HS-5 (cell line): Measurements from ENCODE around the gene FSIP2.

ENCODE experiments used
- DNase-seq: peaks from one replicate; pipeline ENCODE4 v3.0.0-alpha.2; 2012; ENCODE audit warnings: low read depth

Gene FSIP2, protein sequence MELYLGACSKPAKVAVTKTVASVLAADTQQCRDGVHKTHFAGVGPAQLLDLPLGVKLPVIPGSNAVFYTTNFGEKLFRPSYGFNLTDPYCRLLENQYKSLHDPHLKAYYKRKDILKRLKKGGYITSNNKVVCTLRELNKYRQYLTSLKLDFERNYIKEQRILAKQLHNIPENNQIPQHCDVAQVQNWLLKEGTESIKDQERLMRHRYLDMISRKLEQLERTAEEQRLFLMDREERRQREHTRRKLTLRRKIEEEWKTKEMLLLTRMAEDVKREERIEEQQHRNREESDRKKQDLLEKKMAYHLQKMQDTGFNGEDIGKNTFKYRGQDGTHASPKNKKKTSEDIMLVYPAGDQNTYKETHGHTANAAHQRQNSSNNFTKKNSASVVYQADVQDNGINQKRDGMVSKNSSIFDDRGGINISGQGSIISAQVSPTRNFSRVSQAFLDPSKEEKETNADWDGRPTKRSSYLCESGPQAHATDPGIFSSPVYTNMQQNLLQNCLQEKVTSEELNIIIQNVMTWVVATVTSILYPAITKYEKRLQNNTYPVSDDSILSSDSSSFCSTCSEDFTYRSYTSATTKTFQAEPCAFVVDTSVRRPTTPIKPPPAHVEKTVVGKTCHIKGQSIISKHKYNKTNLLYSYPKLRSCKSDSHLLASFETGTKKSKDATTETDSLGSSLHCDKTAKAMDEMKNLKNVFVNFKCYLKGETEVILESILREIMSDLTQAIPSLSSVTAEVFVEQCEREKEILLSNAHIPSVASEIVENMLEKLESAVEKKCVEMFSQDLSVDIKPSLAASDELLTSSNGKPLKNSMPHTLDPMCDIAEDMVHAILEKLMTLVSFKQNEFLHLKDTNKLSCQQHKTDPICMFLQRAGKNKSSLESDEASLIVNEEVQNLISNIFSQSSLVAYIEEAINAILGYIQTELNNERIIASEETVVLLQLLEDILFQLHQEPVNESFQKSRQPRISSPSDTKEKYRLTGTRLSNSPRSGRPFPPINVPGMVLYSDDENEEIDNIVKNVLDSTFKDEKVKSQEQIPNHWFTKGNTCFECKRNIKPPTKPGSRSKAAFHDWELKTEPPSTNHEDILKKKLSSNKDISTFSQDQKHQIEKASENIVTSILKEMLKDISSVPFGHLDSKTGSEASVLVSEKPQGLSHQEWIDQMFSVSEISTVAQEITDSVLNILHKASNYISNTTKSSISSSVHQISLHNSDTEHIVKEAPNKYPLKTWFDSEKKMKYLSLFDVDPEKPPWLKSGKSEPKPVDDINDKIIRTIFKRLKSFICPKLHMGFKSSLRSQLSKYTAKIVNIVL (N-terminal part only)

DNA sequence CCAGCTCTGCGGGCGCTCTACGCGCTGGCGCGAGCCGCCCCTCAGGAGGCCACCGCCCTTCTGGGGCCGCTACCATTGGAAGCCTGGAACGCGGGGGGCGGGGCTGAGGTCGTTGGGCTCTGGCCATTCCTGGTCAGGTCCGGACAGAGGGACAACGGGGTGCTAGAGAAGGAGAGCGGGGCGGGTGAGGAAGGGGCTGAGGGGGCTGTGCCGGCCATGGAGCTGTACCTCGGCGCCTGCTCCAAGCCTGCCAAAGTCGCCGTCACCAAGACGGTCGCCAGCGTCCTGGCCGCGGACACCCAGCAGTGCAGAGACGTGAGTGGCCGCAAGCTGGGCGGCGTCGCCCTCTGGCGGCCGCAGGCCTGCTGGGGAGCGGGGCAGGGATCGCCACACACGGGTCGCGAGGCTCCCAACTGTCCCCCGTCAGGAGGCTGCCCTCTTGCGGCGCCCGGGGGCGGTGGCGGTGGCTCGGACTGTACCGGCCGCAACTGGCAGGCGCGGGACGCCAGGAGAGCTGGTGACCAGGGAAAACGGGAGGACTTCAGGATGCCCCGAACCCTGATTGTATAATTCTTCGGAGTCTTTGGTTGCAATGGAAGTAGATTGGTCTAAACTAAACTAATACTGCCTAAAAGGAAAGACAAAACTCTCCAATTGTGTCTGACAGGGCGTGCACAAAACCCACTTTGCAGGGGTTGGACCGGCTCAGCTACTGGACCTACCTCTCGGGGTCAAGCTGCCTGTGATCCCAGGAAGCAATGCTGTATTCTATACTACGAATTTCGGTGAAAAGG is at the start of gene FSIP2:
FSIP2 (plus strand) TSS at position 126 of the 794 bp plus-strand sequence; CDS start at position 217, 91 bp downstream.
- no peak for DNase-seq

DNA sequence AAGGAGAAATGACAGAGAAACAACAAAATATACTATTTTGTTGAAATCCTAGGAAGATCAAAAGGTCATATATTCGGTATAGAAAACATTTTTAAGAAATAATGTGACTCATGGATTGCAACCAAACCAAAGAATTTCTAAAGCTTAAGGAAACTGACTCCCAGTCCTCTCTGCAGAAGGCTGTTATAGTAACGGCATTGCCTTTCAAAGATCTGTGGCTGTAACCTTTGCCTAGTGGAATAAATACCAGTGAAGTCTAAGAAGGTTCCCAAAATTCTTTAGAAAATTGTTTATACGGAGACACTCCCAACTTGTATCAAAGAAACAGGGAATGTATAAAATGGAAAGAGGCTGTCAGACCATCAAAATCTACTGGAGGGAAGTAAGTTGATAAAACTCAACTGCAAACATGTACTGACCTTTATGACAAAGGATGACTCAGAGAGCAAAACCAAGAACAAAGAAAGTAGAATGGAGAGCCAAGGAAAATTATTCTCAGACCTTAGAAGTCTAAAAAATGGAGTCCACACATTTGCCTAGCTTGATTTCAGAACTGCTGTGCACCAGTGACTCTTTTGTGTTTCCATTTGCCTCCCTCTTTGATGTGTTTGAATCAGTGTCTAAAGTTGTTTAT is 48.6 kb upstream of the FSIP2 start:
- DNase-seq = no peak

DNA sequence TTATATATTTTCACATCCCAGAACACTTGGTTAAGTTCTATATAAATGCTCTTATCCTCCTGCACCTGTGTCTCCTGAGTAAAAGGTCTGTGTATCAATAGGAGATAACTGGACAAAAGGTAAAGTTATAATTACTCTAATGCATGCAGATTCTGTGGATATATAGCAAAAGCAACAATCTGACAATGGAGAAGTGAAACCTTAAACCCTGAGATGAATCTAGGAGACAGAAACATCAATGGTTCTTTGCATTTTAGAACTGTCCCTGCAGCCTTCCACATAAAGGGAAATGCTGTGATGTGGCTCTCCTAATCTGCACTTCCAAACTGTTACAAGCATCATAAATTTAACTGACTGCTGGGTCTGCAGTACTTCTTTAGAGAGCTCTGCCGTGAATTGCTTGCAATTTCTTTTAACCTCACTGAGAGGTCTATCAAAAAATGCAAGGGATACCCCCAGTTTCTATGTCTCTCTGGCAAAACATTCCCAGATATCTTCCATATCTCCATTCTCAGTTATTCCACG is 42.8 kb upstream of the FSIP2 start:
- no peak for DNase-seq

DNA sequence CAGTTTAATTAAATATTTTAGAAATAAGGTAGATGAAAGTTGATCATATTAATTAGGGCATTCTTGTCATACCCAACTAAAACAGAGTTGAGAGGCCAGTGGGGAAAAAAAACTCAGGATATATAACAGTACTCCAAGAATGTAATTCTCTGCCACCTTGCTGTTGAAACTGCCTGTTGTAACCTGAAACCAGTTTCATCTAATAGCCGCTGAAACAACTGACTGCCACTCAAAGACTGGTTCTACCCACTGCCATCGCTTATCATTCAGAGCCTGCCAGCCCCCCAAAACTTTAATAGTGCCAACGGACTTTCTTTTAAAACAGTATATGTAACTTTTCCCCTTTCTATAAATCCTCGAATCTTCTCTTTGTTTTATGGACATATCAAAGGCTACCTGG is 37.7 kb upstream of the FSIP2 start:
- no peak for DNase-seq

DNA sequence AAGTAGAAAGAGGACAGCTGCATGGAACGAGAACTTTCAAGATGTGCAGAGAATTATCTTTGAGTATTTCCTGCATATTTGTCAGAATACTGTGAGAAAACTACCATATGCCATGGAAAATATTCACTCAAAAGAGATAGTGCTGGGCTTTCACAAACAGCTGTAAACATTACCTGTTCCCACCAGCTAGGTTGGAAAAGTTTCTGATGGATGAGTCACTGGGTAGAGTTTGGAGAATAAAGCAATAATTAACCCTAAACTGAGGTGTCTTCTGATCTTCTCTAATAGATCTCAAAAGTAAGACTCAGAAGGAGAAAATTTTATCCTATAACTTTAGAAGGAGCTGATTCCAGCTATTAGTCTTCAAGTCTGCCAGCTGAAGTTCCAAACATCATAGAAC is 3.9 kb upstream of the FSIP2 start:
- no peak for DNase-seq

DNA sequence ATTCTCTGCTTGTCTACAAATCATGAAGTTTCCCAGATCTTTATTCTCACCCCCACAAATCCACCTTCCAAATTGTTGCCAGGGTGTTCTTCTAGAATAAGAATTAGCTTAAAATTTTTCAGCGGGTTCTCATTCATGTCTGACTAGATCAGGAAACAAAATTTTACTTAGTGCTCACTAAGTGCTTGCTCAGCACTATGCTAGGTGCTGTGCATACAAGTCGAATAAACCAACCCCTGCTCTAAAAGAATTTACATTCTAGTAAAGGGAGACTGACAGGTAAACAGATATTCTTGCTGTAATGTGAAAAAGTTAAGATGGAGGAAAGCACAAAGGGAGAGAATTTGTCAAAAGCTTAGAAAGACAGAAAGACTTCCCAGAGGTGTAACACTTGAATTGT is 2.4 kb upstream of the FSIP2 start:
- no peak for DNase-seq

DNA sequence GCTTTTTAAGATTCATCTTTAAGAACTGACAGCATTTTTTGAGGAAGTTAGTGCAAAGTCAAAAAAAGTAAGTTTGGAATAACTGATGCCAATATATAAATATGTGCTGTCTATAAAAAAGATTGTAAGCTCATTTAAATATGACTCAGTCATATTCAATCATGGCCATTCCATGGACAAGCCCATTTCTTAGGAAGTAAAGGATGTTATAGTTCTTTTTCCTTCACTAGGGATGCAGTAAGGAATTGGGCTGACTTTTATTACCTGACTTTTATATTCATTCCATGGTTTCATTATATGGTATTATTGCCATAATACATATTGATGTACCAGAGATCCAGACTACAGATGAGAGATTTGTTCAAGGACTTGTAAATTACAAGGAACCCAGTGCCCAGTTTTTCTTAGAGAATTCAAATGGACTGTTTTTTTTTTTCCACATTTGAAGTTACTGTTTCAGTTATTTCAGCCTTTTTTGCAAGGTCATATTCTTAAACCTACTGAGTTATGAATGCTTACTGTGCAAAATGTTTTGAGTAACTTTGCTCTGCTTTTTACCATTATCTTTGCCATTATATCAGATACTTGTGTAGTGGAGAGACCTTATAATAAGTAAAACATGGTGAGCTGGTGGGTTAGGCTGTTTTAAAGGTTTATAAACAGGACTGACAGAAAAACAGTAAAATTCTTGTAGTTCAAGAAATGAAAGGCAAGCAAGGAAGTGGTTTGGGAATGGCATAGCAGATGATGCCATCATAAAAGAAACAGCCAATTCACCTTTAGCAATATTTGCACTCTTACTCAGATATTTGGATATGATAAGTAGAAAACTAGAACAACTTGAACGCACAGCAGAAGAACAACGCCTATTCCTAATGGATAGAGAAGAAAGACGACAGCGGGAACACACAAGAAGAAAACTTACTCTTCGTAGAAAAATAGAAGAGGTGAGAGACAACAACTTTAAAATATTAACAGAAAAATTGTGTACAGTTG is 7.6 kb downstream of the FSIP2 start:
- DNase-seq = no peak

DNA sequence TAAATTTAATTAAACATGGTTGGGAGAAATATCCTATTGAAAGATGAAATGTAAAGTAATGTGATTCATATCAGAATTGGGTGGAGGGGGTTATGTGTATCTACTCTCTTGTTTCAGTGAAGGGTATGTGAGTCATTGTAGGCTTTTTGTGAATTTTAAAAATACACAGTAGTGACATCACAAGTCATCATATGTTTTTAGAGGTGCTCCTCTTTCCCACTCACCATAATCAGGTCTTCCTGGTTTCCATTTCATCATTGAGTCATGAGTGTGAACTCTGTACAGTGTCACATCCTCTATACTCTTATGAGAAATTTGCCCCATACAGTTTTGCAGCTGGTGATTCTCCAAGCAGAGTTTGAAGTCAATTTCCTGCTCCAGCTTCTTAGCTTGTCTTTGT is 18.8 kb downstream of the FSIP2 start:
- DNase-seq = peak; percentile 34

DNA sequence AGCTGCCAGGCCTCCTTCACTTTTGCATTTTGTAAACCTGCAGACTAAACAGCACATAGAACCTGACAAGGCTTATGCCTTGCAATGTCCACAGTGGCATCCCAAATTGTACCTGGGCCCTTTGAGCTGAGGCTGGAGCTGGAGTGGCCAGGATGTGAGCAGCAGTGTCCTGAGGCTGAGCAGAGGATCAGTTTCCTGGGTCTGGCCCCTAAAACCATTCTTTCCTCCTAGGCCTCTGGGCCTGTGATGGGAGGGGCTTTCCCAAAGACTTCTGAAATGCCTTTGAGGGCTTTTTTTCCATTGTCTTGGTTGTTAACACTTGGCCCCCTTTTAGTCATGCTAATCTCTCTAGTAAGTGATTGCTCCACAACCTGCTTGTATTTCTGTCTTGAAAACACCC is 32.8 kb downstream of the FSIP2 start:
- no peak for DNase-seq

DNA sequence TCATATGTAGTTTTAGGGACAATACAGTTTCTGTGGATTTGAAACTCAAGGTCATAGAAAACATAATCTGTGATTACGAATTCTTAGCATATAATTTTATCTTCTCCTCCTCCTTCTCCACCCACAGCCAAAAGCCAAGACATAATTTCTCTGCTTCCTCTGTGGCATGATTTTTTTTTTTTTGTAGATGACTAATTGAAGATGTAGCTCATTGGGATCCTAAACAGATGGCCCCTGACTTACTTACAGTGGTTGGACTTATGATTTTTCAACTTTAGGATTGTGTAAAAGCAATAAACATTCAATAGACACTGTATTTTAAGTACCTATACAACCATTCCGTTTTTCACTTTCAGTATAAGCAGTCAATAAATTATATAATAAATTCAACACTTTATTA is 42.3 kb downstream of the FSIP2 start:
- DNase-seq = peak; percentile 20

DNA sequence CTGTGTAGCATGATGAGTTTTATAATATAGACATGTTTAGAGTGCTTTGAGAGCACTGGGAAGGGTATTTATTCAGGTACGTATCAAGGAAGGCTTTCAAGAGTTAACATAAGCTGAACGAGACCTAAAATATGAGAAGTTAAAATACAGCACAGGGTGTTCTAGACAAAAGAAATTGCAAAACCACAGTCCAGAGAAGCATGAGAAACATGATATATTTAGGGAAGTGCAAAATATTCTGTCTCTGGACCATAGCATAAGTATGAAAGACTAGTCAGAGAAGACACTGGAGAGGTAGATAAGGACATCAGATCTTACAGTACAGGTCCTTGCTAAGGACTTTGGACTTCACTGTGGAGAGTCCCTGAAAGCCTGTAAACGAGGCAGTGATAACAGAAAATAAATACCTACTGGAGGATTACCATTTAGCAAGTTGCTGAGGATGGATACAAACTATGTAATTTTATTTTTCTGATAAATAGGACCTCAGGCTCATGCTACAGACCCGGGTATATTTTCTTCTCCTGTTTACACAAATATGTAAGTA is 43.7 kb downstream of the FSIP2 start:
- DNase-seq = no peak

DNA sequence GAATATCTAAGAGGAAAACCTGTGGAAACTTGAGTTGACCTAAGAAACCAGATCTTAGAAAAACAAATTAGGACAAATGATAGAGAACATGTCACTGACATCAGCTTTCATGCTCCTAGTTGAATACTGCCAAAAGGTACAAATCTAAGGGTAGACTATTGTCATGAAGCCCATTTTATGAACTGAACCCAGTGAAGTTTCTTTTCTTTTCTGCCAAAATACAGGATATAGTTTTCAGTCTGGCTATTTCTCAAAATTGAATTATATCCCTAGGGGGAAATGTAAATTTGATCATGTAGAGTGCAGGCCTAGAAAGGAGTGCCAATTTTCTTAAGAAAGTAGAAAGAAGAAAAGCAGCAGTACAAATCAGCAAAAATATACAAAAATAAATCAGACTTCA is 46.6 kb downstream of the FSIP2 start:
- DNase-seq = no peak

DNA sequence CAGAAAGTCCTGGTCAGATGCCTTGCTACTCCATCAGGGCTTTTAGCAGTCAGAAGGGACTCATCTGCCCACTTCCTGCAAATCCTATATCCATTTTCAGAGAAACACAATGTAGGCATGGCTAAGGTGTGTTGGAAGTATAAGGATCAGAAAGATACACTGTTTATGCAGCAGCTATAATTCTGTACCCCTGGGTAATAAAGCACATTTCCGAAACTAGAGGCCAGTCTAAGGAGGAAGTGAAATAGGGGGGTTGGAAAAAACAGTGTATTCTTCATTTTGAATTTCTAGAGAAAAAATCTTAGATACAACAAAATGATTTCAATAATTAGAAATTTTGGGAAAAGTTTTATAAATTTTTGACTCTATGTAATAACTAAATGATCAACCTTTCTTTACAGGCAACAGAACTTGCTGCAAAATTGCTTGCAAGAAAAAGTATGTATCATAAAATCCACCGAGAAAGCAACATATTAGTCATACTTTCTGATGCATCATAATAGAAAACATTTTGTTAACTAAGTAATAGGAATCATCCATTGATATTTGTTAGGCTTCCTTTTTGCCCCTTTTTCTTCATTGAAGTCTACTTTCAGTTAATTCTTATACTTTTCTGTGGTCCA is 47.4 kb downstream of the FSIP2 start:
- DNase-seq = no peak

DNA sequence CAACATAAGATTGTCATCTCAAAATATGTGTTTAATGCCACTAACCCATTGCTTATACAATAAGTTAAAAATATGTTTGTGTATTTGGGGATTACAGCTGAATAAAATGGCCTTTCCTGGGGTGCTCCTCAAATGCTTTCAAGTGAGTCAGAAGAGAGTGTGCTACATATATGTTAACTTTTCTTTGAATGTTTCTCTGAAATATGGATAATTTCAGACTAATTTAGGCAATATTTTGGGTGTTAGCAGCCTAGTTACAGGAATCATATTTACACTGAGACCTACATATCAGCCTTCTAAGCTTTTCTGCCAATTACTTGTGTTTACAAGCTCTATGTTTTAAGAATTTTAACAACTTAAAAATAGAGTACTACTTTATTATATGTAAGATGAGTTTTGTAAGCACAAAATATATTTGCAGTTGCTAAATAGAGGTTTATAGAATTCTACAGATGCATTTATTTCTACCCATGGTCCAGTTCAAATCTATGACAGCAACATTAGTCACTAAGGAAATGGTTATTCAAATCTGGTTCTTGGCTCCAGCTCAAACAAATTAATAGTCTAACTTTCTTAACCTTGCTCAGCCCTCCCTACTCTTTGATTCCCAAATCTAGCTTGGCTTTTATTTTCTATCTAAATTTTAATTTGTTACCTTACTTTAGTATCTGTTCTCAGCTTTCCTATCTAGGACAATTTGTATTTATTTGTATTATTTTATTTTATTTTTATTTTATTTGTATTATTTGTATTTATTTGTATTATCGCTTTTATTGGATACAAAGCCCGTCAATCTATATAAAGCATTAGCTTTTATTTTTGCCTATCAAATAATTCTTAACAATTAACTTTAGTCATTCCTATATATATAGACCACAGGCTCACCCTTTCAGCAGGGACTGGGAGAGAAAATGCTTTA is 48.9 kb downstream of the FSIP2 start:
- peak; percentile 60 for DNase-seq

DNA sequence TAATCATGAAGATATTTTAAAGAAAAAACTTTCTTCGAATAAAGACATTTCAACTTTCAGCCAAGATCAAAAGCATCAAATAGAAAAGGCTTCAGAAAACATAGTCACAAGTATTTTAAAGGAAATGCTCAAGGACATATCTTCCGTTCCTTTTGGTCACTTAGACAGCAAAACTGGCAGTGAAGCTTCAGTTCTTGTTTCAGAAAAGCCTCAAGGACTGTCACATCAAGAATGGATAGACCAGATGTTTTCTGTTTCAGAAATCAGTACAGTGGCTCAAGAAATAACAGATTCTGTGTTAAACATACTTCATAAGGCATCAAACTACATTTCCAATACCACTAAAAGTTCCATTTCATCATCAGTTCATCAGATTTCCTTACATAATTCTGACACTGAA is 51.8 kb downstream of the FSIP2 start:
- DNase-seq = no peak

DNA sequence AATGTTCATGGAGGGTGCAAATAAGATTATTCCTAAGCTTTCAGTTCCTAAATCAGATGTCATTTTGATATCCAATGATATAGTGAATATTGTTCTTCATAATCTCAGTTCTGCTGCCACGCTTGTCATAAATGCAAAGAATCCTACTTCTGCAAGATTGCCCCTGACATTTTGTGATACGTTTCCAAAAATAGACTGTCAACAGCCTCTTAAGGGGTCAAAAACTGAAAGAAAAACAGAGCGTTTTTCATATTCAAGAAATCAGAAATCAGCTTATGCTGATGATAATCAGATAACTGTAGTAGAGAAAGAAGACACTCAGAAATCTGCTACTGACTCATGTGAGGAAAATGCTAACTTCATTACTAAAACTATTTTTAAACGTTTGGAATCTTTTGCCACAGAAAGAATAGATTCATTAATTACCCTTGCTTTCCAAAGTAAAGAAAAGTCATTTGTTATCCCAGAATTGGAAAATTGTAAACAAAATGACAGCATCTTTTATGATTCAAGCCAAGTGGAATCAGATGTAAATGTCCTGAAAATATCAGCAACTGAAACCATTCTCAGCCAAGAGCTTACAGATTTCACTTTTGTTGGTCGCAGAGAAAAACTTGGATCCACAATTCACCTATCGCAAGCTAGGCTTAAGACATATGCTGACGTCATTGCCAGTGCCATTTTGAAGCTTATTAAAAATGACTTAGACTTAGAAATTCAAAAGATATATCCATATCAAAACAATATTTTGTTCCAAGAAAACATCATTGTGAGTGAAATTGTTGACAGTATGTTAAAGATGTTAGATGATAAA is 55.1 kb downstream of the FSIP2 start:
- DNase-seq = no peak

DNA sequence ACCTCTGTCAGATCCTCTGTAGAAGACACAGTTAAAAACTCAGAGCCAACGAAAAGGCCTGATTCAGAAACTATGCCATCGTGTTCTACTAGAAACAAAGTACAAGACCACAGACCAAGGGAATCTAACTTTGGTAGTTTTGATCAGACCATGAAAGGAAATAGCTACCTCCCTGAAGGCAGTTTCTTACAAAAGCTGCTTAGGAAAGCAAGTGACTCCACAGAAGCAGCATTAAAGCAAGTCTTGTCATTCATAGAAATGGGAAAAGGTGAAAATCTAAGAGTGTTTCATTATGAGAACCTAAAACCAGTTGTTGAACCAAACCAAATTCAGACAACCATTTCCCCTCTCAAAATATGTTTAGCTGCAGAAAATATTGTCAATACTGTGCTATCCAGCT is 58.2 kb downstream of the FSIP2 start:
- no peak for DNase-seq
